Stimulated activated memory B cell treated with anti-CD40 and anti-IgM and Interleukin-4, amounts not matched to agents 10 μg/mL and 1 μg/mL and 100 μg/mL, for 72 hours (primary cell): ENCODE measurements around the gene MACC1.
A peak's percentile ranks its signal among the peaks of the same experiment; 100 is the strongest.
"Not testable (repeated sequence)": the region's sequence is repeated elsewhere in the genome, so short reads cannot be mapped to it uniquely, and the experiment has no call there.

Source experiments
- ATAC-seq: fragments of 150-1000 bp; cut with Tn5 transposase; 2 replicates; pipeline ENCODE4 v1.10.0; 2021
- H3K27ac Mint-ChIP-seq: one replicate; pipeline ENCODE4 v1.8.0; 2022; ENCODE audit warnings: mild to moderate bottlenecking, mixed read lengths
- H3K27me3 Mint-ChIP-seq: one replicate; pipeline ENCODE4 v1.8.0; 2022; ENCODE audit warnings: mixed read lengths
- H3K36me3 Mint-ChIP-seq: one replicate; pipeline ENCODE4 v1.8.0; 2022; ENCODE audit warnings: mixed read lengths
- H3K4me1 Mint-ChIP-seq: one replicate; pipeline ENCODE4 v1.8.0; 2022; ENCODE audit warnings: mixed read lengths
- H3K4me3 Mint-ChIP-seq: one replicate; pipeline ENCODE4 v1.8.0; 2022; ENCODE audit warnings: mild to moderate bottlenecking, moderate library complexity, mixed read lengths
- H3K9me3 Mint-ChIP-seq: one replicate; pipeline ENCODE4 v1.8.0; 2022; ENCODE audit warnings: mixed read lengths

The MACC1 gene

DNA sequence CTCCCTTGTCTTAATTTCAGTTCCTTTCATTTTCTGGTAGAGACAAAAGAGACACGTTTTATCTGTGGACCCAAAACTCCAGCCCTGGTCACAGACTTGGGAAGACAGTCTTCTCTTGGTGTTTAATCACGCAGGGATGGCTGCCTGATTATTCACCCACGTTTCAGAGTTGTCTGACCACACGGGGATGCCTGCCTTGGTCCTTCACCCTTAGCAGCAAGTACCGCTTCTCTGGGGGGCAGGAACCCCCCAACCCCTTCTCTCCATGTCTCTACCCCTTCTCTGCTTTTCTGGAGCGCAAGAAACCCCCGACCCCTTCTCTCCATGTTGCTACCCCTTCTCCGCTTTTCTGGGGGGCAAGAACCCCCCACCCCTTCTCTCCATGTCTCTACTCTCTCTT lies 95.8 kb downstream of the MACC1 start:
- no peak for ATAC-seq
- Mint-ChIP-seq H3K9me3 (no peaks in the 10 kb centered on the region), H3K36me3 (peaks cover 7% of the 10 kb centered on the region), H3K27ac (no peak overlapping the region), H3K4me1 (no peaks in the 10 kb centered on the region), H3K27me3 (no peaks in the 10 kb centered on the region), H3K4me3 (no peak overlapping the region)

DNA sequence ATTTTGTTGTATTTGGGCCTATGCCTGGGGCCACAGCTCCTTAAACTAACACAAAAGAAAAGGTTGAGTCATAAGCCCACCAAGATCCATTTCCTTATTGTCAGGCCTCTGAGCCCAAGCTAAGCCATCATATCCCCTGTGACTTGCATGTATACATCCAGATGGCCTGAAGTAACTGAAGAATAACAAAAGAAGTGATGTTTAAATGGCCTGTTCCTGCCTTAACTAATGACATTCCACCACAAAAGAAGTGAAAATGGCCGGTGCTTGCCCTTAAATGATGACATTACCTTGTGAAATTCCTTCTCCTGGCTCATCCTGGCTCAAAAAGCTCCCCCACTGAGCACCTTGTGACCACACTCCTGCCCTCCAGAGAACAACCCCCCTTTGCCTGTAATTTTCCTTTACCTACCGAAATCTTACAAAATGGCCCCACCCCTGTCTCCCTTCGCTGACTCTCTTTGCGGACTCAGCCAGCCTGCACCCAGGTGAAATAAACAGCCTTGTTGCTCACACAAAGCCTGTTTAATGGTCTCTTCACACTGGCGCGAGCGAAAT lies 96.5 kb downstream of the MACC1 start:
- not testable (repeated sequence) for H3K36me3 Mint-ChIP-seq, H3K27me3 Mint-ChIP-seq, H3K4me1 Mint-ChIP-seq, H3K9me3 Mint-ChIP-seq, ATAC-seq, H3K4me3 Mint-ChIP-seq, H3K27ac Mint-ChIP-seq

DNA sequence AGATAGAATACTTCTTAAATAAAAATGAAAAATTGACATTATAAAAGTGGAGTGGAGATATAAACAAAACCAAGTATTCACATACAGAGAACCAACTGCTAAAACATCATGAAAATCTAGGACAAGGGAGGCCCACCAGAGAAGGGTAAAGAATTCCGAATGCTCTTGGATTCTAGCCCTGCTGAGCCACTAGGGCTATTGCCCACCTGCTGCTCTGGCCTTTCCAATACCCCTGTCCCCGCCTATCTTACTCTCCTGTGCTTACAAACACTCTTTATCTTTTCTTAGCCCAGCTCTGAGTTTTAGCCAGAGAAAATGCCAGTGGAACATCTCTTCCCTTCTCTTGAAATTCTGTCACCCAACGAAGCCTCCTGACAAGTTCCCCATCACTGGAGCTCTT lies 100.3 kb downstream of the MACC1 start:
- Mint-ChIP-seq H3K4me3 (no peak overlapping the region), H3K9me3 (no peaks in the 10 kb centered on the region), H3K27me3 (no peaks in the 10 kb centered on the region), H3K4me1 (peaks cover 21% of the 10 kb centered on the region), H3K36me3 (peaks cover 7% of the 10 kb centered on the region), H3K27ac (no peak overlapping the region)
- no peak for ATAC-seq

DNA sequence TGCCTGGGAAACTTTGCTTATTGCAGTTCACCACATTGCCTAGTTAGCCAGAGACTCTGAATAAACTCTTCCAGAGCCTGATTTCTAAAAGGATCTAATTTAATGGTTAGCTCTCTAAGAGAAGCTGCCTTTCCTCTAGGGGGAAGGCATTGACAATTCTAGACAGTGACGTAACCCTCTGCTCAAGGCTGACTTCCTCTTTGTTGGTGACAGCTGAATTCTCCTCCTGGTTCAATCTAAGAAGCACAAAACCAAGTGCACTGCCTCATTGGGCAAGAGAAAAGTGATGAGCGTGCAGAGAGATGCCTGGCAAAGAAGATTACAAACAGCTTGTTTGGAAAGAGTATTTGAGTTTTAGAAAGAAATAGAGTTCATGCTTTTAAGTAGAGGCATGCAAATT lies 102.7 kb downstream of the MACC1 start:
- H3K27me3 Mint-ChIP-seq: no peaks in the 10 kb centered on the region
- H3K9me3 Mint-ChIP-seq: no peaks in the 10 kb centered on the region
- H3K4me1 Mint-ChIP-seq: peaks cover 21% of the 10 kb centered on the region
- H3K4me3 Mint-ChIP-seq: no peak overlapping the region
- no peaks in the 10 kb centered on the region for H3K36me3 Mint-ChIP-seq
- ATAC-seq: peak; percentile 92
- H3K27ac Mint-ChIP-seq: no peak overlapping the region

DNA sequence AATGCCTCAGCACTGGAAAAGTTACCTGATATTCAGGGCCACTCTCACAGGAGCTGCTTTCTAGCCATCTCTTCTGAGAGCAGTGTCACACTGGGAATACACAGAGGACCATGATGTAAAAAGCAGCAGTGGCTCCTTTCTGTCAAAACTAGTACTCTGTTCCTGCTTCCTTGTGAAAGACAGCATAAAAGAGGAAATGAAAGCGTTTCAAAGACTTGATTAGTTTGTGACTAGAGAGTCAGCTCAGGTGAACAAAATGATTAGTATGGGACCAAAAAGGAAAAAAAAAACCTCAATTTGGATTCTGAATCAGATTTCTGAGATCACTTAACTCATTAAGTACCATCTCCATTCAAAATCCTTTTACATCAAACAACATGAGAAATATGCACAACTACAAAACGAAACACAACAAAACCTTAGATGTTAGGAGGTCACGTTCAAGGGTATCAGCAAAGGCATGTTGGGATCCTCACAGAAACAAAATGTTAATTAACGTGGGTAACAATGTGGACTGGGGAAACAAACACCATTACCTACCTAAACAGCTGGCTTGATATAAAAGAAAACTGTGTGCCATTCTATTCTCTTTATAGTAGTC lies 103.7 kb downstream of the MACC1 start:
- Mint-ChIP-seq H3K27me3 (no peaks in the 10 kb centered on the region), H3K27ac (no peak overlapping the region), H3K4me1 (peaks cover 21% of the 10 kb centered on the region), H3K9me3 (no peaks in the 10 kb centered on the region), H3K4me3 (peak overlapping the region; percentile 58), H3K36me3 (no peaks in the 10 kb centered on the region)
- ATAC-seq: peak; percentile 90

- Mint-ChIP-seq H3K27ac (no peak overlapping the region), H3K4me1 (peaks cover 21% of the 10 kb centered on the region), H3K4me3 (no peak overlapping the region), H3K36me3 (no peaks in the 10 kb centered on the region), H3K27me3 (no peaks in the 10 kb centered on the region), H3K9me3 (no peaks in the 10 kb centered on the region)
- ATAC-seq: no peak
Measured at GRCh38 chr7:20112696-20113095, 104.5 kb downstream of the MACC1 start.

GRCh38 chr7:20111821-20112542 lies 105.2 kb downstream of the MACC1 start:
- H3K9me3 Mint-ChIP-seq: no peaks in the 10 kb centered on the region
- no peak for ATAC-seq
- H3K27me3 Mint-ChIP-seq: no peaks in the 10 kb centered on the region
- H3K4me3 Mint-ChIP-seq: no peak overlapping the region
- H3K36me3 Mint-ChIP-seq: no peaks in the 10 kb centered on the region
- H3K4me1 Mint-ChIP-seq: peaks cover 21% of the 10 kb centered on the region
- H3K27ac Mint-ChIP-seq: no peak overlapping the region

DNA sequence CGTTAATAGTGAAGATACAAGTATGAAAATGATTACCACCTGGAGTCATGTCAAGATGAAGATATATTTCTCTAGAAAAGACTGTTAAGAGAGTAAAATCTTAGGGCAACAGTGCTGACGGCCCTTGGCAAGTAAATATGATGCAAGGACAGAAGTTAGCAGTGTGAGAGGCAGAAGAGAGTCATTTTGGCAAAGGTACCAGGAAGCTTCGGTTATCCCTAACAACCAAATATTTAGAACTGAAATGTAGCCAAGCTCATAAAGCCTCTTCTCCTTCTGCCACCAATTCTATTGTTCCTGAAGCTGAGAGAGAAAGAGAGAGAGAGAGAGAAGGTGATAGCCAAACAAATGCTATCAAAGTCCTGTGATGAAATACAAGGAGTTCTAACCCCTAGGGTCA lies 109.6 kb downstream of the MACC1 start:
- no peak for ATAC-seq
- H3K36me3 Mint-ChIP-seq: no peaks in the 10 kb centered on the region
- no peak overlapping the region for H3K27ac Mint-ChIP-seq
- no peak overlapping the region for H3K4me3 Mint-ChIP-seq
- no peaks in the 10 kb centered on the region for H3K9me3 Mint-ChIP-seq
- no peaks in the 10 kb centered on the region for H3K27me3 Mint-ChIP-seq
- no peaks in the 10 kb centered on the region for H3K4me1 Mint-ChIP-seq

- Mint-ChIP-seq H3K4me3 (no peak overlapping the region), H3K4me1 (no peaks in the 10 kb centered on the region), H3K27ac (no peak overlapping the region), H3K9me3 (no peaks in the 10 kb centered on the region), H3K27me3 (no peaks in the 10 kb centered on the region), H3K36me3 (no peaks in the 10 kb centered on the region)
- no peak for ATAC-seq
Measured at GRCh38 chr7:20104696-20105095, 112.5 kb downstream of the MACC1 start.

DNA sequence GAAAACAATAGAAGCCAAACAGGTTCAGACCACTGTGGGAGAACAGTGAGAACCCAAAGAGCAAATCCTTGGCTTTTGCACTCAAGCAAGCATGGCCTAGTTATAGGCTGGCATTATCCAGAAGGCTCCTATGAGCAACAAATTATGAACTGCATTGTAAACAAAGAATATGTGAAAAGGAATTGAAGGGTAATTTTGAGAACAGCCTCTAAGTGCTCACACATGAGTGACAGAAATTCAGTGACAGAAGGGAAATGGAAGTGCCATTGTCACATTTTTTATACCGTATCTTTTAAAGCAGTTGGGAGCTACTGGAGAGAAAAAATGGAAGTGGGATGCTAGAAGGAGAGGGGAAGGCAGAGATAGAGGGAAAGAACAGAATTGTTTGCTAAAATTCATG lies 114.2 kb downstream of the MACC1 start:
- H3K4me1 Mint-ChIP-seq: no peaks in the 10 kb centered on the region
- no peaks in the 10 kb centered on the region for H3K36me3 Mint-ChIP-seq
- no peak overlapping the region for H3K4me3 Mint-ChIP-seq
- H3K27me3 Mint-ChIP-seq: no peaks in the 10 kb centered on the region
- no peaks in the 10 kb centered on the region for H3K9me3 Mint-ChIP-seq
- ATAC-seq: no peak
- H3K27ac Mint-ChIP-seq: no peak overlapping the region

DNA sequence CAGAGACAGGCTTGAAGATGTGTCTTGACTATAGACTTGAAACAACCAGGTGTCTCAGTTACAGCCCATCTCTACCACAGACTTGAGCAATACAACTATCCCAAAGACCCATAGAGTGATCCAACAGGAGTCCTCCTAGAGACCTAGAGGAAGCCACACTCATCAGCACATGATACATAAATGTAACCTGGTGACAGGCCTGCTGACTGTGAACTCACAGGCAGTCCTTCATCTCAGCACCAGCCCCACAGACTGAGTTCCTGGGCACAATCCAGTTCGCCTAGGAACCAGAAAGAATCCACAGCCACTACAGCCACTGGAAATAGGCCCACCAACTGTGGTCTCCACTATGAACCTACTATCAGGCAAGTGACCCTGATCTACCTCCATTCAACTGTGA lies 121.3 kb downstream of the MACC1 start:
- Mint-ChIP-seq H3K4me3 (no peak overlapping the region), H3K9me3 (peaks cover 7% of the 10 kb centered on the region), H3K27me3 (no peaks in the 10 kb centered on the region), H3K36me3 (peaks cover 14% of the 10 kb centered on the region), H3K27ac (no peak overlapping the region), H3K4me1 (peaks cover 10% of the 10 kb centered on the region)
- ATAC-seq: no peak

DNA sequence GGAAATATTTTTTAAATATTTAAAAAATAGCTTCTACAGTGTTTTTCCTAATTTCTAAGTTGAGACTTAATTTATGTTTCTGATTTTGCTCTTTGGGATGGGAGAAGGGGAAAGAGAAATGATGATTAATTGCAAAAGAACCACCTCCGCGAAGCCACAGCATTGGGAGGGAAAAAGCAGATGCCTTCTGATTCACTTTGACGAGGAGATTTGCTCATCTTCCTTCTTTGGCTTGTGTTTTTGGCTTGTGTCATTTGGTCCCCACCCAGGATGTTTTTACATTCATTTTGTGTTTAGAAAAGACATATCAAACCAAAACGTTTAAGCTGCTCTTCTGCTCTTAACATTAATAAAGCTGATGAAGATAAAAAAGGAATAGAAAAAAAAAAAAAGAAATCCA lies 121.7 kb downstream of the MACC1 start:
- Mint-ChIP-seq H3K27me3 (no peaks in the 10 kb centered on the region), H3K27ac (no peak overlapping the region), H3K9me3 (peaks cover 7% of the 10 kb centered on the region), H3K36me3 (peaks cover 14% of the 10 kb centered on the region), H3K4me3 (no peak overlapping the region), H3K4me1 (peaks cover 10% of the 10 kb centered on the region)
- no peak for ATAC-seq

DNA sequence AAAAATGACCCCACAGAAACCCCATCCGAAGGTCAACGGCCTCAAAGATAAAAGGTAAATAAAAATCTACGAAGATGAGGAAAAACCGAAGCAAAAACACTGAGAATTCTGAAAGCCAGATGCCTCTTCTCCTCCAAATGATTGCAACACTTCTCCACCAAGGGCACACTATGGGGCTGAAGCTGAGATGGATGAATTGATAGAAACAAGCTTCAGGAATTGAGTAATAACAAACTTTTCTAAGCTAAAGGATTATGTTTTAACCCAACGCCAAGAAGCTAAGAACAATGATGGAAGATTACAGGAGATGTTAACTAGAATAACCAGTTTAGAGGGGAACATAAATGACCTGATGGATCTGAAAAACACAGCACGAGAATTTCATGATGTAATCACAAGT lies 127.8 kb downstream of the MACC1 start:
- peaks cover 2% of the 10 kb centered on the region for H3K9me3 Mint-ChIP-seq
- peaks cover 2% of the 10 kb centered on the region for H3K36me3 Mint-ChIP-seq
- H3K4me3 Mint-ChIP-seq: no peak overlapping the region
- H3K4me1 Mint-ChIP-seq: peaks cover 7% of the 10 kb centered on the region
- no peak overlapping the region for H3K27ac Mint-ChIP-seq
- H3K27me3 Mint-ChIP-seq: no peaks in the 10 kb centered on the region
- no peak for ATAC-seq

DNA sequence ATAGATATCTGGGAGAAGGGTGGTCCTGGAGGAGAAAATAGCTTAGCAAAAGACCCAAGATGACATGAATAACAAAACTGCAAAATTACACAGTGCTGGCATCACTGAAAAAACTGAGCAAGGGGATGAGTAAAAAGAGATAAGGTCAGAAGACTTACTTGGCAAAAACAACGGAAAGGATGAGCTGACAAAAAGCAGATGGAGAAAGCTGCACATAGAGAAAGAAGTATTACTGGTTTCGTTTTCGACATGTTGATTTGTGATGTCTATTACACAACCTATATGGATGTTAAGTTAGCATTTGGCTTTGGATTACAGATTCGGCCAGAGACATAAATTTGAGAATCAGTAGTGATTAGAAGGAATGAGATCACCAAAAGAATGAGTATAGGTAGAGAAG lies 132.1 kb downstream of the MACC1 start:
- H3K27ac Mint-ChIP-seq: no peak overlapping the region
- H3K4me1 Mint-ChIP-seq: no peaks in the 10 kb centered on the region
- no peaks in the 10 kb centered on the region for H3K36me3 Mint-ChIP-seq
- H3K9me3 Mint-ChIP-seq: peaks cover 2% of the 10 kb centered on the region
- ATAC-seq: no peak
- H3K27me3 Mint-ChIP-seq: no peaks in the 10 kb centered on the region
- no peak overlapping the region for H3K4me3 Mint-ChIP-seq
